K562 (cell line): ENCODE measurements around the gene CRACR2B. TPM values are rescaled to one million over a fixed set of nuclear protein-coding genes. Genes with fewer than 3 reads are reported as not detected.

Experiments used
- ATAC-seq: fragments of 200-7000 bp; cut with Tn5 transposase; 3 replicates; pipeline ENCODE4 v1.9.1; 2020; ENCODE audit warnings: moderate library complexity
- BruUV-seq: library from RNA; stranded (reverse); fragments of 400-500 nt; replicated peaks from 2 replicates; lab custom pipeline; 2021; lab: Mats Ljungman, UMichigan
- CTCF ChIA-PET: fragments of 300-600 bp; formaldehyde crosslinking; extraction: SDS; loops from one replicate; lab custom pipeline; 2021; ENCODE audit warnings: low intra/inter-chr PET ratio; lab: Yijun Ruan, JAX
- POLR2A ChIA-PET: fragments of 300-600, 350-650 bp; sonication (Branson Sonifier 250); formaldehyde crosslinking; extraction: SDS; loops from one replicate; lab custom pipeline; 2021; ENCODE audit warnings: antibody characterized with exemption, inconsistent platforms; lab: Yijun Ruan, JAX
- DNase-seq, 4 experiments: peaks; one replicate each; pipeline versions ENCODE4 v3.0.0 to v3.0.0-alpha.2; 2011 to 2018; ENCODE audit warnings: low spot score in 3 of 4, mixed read lengths in 3 of 4; ENCODE audit errors: extremely low read depth in 1 of 4
- FAIRE-seq: peaks from 2 replicates; lab custom pipeline; 2011; peaks lifted over from hg19 to GRCh38; lab: Jason Lieb, UNC
- H2AFZ ChIP-seq: 2 replicates; pipeline ENCODE4 v1.6.0; 2011; ENCODE audit warnings: low read depth, low read length, control low read depth, inconsistent platforms
- H3K27ac ChIP-seq: fragments of 200-600 bp; 3 replicates; pipeline ENCODE4 v1.8.0; 2011; ENCODE audit warnings: low read depth, mild to moderate bottlenecking, control low read depth, inconsistent platforms, low read length, moderate library complexity, mixed read lengths; ENCODE audit errors: extremely low read depth
- H3K27me3 ChIP-seq, 2 experiments: fragments of 300-600 bp in 1 of 2; 2 replicates in 1 of 2; 3 replicates in 1 of 2; pipeline versions ENCODE4 v1.6.0 to v1.8.0; 2011; ENCODE audit warnings: inconsistent platforms in 2 of 2, low read length in 2 of 2, mild to moderate bottlenecking in 1 of 2, mixed read lengths in 1 of 2, moderate library complexity in 1 of 2; ENCODE audit not compliant: control insufficient read depth in 2 of 2, insufficient read depth in 2 of 2
- H3K36me3 ChIP-seq: fragments of 300-600 bp; 3 replicates; pipeline ENCODE4 v1.8.0; 2011; ENCODE audit warnings: mild to moderate bottlenecking, low read length, inconsistent platforms; ENCODE audit not compliant: control insufficient read depth, insufficient read depth
- H3K4me1 ChIP-seq, 2 experiments: fragments of 200-600 bp in 1 of 2; replicated peaks in 1 of 2; 2 replicates in 1 of 2; 3 replicates in 1 of 2; pipeline versions ENCODE4 v1.5.1 to v1.8.0; 2011; ENCODE audit warnings: inconsistent platforms in 2 of 2, low read length in 2 of 2, mild to moderate bottlenecking in 1 of 2, mixed read lengths in 1 of 2, moderate library complexity in 1 of 2; ENCODE audit not compliant: control insufficient read depth in 2 of 2, insufficient read depth in 2 of 2
- H3K4me2 ChIP-seq: 2 replicates; pipeline ENCODE4 v1.6.1; 2011; ENCODE audit warnings: low read length, control low read depth, inconsistent platforms, mixed read lengths; ENCODE audit not compliant: insufficient read depth
- H3K4me3 ChIP-seq: fragments of 200-600 bp; sonication (generic), shearing (Covaris generic); 2 replicates; pipeline ENCODE4 v1.5.1; 2016; ENCODE audit warnings: control low read depth, inconsistent platforms
- H3K79me2 ChIP-seq: fragments of 200-600 bp; 3 replicates; pipeline ENCODE4 v1.8.0; 2011; ENCODE audit warnings: low read length, inconsistent platforms; ENCODE audit not compliant: control insufficient read depth, insufficient read depth
- H3K9ac ChIP-seq, 2 experiments: 2 replicates each; pipeline versions ENCODE4 v1.6.0 to v1.6.1; 2011; ENCODE audit warnings: low read depth in 2 of 2, low read length in 2 of 2, control low read depth in 1 of 2, inconsistent platforms in 1 of 2, mild to moderate bottlenecking in 1 of 2, mixed read lengths in 1 of 2; ENCODE audit not compliant: insufficient read depth in 1 of 2
- H3K9me1 ChIP-seq: one replicate; pipeline ENCODE4 v1.6.0; 2011; ENCODE audit warnings: inconsistent platforms, mild to moderate bottlenecking, low read length, moderate library complexity; ENCODE audit not compliant: control insufficient read depth, insufficient read depth
- H3K9me3 ChIP-seq: replicated peaks from 2 replicates; pipeline ENCODE4 v1.5.1; 2011; ENCODE audit warnings: low read depth, low read length, inconsistent platforms; ENCODE audit not compliant: control insufficient read depth, insufficient read depth
- H4K20me1 ChIP-seq: replicated peaks from 2 replicates; pipeline ENCODE4 v1.6.1; 2011; ENCODE audit warnings: low read length, inconsistent platforms, mixed read lengths; ENCODE audit not compliant: control insufficient read depth, insufficient read depth
- GTF2A2 ChIP-seq: IDR thresholded peaks from 2 replicates; pipeline ENCODE4 v1.6.1; 2016; ENCODE audit warnings: mild to moderate bottlenecking, missing genetic modification characterization, missing compliant biosample characterization
- HMGN3 ChIP-seq: IDR thresholded peaks from 2 replicates; pipeline ENCODE4 v1.6.1; 2011; ENCODE audit warnings: borderline replicate concordance, low read depth, mild to moderate bottlenecking, mixed read lengths, low read length; ENCODE audit not compliant: insufficient read length; ENCODE audit errors: extremely low read depth
- IRF1 ChIP-seq: sonication (generic); formaldehyde crosslinking; IDR thresholded peaks from 2 replicates; pipeline ENCODE4 v1.8.0; 2022; ENCODE audit warnings: missing genetic modification reagents, mild to moderate bottlenecking, borderline replicate concordance
- MYC ChIP-seq, 2 experiments: fragments of 250-450 bp in 1 of 2; sonication (Bioruptor Pico) in 1 of 2; IDR thresholded peaks; 2 replicates each; pipeline versions ENCODE4 v1.5.1 to v1.6.1; 2012 to 2021; ENCODE audit warnings: low read depth in 2 of 2, borderline replicate concordance in 1 of 2, improper control_type of control experiment in 1 of 2, low read length in 1 of 2, mild to moderate bottlenecking in 1 of 2, moderate library complexity in 1 of 2
- NR4A1 ChIP-seq, 2 experiments: fragments of 250-450 bp in 1 of 2; fragments of 450-650 bp in 1 of 2; sonication (Bioruptor Pico) in 1 of 2; IDR thresholded peaks; 2 replicates each; pipeline versions ENCODE4 v1.4.0 to v1.6.1; 2016 to 2020; ENCODE audit warnings: mild to moderate bottlenecking in 2 of 2, missing compliant biosample characterization in 1 of 2, missing genetic modification characterization in 1 of 2, moderate library complexity in 1 of 2
- NUFIP1 ChIP-seq: fragments of 450-650 bp; IDR thresholded peaks from 2 replicates; pipeline ENCODE4 v1.6.1; 2018; ENCODE audit not compliant: partially characterized antibody
- PPARD ChIP-seq: fragments of 250-450 bp; sonication (Bioruptor Pico); IDR thresholded peaks from 2 replicates; pipeline ENCODE4 v1.8.0; 2022; ENCODE audit warnings: inconsistent platforms, mild to moderate bottlenecking, moderate library complexity
- TCF7 ChIP-seq: sonication (generic); IDR thresholded peaks from 2 replicates; pipeline ENCODE4 v1.6.1; 2016; ENCODE audit warnings: antibody characterized with exemption, borderline replicate concordance
- WGBS: fragments of 100-300 bp; shearing (Covaris generic); methylation state at CpG from one replicate; pipeline ENCODE4 v1.1.6; 2016; ENCODE audit warnings: low coverage, mixed read lengths; ENCODE audit not compliant: insufficient coverage; ENCODE audit errors: missing lambda C conversion rate; 5-methylcytosine and 5-hydroxymethylcytosine counted together
- in situ Hi-C: fragments of 300-500 bp; cut with MboI; formaldehyde crosslinking; loops from 4 replicates; pipeline ENCODE4 v1.15.0; 2018; ENCODE audit warnings: inconsistent platforms, mixed read lengths
- intact Hi-C: fragments of 100-400 bp; cut with micrococcal nuclease; formaldehyde crosslinking; loops from 2 replicates; pipeline ENCODE4 v1.14.2; 2022
- polyA plus RNA-seq, 8 experiments: library from polyadenylated mRNA; depleted of rRNA in 4 of 8; stranded (reverse) in 5 of 8; unstranded in 3 of 8; fragments of >200 nt; fragmentation: Nextera tagmentation in 2 of 8; fragmentation: Illumina TruSeq in 1 of 8; extraction: Ambion mirVana in 2 of 8; extraction: Trizol in 1 of 8; gene quantifications; 2 replicates each; pipeline versions ENCODE4 v1.2.1 to v1.2.3, GENCODE V29; 2011 to 2014; ENCODE audit warnings: inconsistent platforms in 1 of 8, missing spikeins in 1 of 8
- total RNA-seq, 7 experiments: library from RNA; depleted of rRNA in 6 of 7; stranded (reverse); fragments of >200 nt in 6 of 7; fragmentation: Illumina TruSeq in 2 of 7; extraction: Trizol in 2 of 7; gene quantifications; 2 replicates each; pipeline versions ENCODE4 v1.2.1 to v1.2.3, GENCODE V29; 2011 to 2021; ENCODE audit warnings: low replicate concordance in 1 of 7
- TF ChIP-seq, protein P1 (sequence below): IDR thresholded peaks from 3 replicates; pipeline ENCODE4 v1.6.1; 2011; ENCODE audit warnings: borderline replicate concordance, mild to moderate bottlenecking, moderate library complexity; ENCODE audit not compliant: insufficient read length; ENCODE audit errors: extremely low read depth

The CRACR2B gene
- total and polyA plus RNA-seq, 9 of the 15 experiments (the other 6 are each of a cell fraction or from before 2014, with no cell fraction given) = 0.10 to 51.0 (median 6.0) TPM

DNA sequence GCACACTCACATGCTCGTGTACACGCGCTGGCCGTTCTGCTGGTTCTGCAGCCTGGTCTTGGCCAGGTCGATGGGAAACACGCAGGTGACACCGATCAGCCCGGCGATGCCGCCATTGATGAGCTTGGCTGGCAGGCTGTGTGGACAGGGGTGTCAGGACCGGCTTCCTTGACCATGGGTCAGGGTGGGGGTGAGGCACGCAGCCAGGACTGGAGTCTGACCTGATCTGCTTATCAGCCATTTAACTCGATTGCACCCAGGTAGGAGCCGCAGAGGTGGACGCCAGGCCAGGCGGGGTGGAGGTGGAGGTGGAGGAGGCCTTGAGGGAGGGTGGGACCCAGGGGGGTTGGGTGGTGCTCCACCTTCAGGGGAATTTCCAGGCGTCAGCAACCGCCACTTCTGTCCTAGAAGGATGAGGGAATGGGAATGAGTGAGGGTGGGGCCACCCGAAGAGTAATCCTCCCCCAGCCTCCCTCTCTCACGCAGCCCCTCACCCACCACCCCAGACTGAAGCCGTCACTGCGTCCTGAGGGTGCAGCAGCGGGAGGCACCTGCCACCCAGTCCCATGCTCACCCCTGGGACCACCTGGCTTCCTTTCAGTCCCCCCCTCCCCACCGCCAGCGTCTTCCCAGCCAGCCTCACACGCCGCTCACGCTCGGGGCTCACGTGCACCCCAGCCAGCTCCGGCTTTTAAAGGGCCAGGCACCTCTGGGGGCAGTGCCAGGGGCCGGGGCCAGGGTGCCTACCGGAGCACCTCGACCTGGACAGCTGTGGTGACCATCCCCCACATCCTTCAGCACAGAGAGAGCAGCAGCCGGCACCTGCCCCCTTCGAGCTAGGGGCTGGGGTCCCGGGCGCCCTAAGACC, 32.7 kb upstream of the CRACR2B start (continued):
- TF ChIP-seq NR4A1 (CRISPR knock-in tag; IDR thresholded peaks at IDR 0.05) (no peak), NR4A1 (tag; IDR thresholded peaks at IDR 0.05) (no peak)

DNA sequence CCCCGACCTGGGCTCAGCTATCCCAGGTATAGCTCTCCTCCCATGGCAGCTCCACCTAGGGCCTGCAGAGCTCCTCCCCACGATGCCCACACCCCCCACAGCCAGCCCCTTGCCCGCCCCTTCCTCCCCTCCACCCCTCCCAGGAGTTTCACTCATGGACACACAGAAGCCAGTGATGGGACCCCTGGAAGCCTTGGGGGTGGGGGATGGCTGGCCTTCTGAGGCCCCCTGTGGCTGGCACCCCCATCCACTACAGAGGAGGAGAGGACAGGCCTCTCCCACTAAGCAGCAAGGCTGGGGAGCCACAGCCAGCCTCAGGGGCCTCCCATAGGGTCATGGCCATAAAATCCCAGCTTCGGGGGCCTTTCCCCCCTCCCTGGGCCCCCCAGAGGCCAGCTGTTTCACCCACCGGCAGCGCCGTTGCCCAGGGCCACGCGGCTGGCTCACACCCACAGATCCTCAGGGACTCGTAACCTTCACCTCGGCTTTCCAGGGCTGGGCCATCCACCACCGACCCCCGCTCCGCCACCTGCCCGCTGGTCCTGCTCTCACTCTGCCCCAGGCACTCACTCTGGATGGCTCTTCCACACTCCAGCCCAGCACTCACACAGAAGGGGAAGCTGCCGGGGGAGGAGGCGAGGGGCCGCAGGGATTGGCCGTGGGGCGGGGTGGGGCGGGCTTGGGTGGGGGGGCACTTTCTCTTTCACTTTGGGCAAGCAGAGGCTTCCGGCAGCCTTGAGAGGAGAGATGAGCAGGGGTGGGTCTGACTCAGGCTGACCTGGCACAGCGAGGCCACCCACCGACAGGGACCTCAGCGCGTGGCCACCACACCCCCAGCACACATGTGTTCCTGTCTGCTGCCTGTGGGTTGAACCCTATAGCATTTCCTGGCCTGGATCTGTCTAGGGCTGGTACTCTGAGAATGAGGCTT, 31.8 kb upstream of the CRACR2B start:
- no TSS peak for BruUV-seq
- H3K79me2 ChIP-seq = peaks cover 26% of the 10 kb centered on the region
- FAIRE-seq = peak; percentile 83
- TF ChIP-seq TCF7 (no peak), MYC (IDR thresholded peaks at IDR 0.05; ENCODE audit: low read depth, low read length) (no peak; the same call in 1 of the 2 replicates), MYC (CRISPR knock-in tag; IDR thresholded peaks at IDR 0.05; ENCODE audit: borderline replicate concordance, low read depth) (no peak), GTF2A2 (tag) (no peak), IRF1 (CRISPR knock-in tag) (no peak), PPARD (CRISPR knock-in tag) (no peak), NUFIP1 (no peak), HMGN3 (peak; percentile 53)
- TF ChIP-seq, protein P1, sequence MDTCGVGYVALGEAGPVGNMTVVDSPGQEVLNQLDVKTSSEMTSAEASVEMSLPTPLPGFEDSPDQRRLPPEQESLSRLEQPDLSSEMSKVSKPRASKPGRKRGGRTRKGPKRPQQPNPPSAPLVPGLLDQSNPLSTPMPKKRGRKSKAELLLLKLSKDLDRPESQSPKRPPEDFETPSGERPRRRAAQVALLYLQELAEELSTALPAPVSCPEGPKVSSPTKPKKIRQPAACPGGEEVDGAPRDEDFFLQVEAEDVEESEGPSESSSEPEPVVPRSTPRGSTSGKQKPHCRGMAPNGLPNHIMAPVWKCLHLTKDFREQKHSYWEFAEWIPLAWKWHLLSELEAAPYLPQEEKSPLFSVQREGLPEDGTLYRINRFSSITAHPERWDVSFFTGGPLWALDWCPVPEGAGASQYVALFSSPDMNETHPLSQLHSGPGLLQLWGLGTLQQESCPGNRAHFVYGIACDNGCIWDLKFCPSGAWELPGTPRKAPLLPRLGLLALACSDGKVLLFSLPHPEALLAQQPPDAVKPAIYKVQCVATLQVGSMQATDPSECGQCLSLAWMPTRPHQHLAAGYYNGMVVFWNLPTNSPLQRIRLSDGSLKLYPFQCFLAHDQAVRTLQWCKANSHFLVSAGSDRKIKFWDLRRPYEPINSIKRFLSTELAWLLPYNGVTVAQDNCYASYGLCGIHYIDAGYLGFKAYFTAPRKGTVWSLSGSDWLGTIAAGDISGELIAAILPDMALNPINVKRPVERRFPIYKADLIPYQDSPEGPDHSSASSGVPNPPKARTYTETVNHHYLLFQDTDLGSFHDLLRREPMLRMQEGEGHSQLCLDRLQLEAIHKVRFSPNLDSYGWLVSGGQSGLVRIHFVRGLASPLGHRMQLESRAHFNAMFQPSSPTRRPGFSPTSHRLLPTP = no peak

More for the DNA sequence above, 31.8 kb upstream of the CRACR2B start:
- Histone ChIP-seq H3K27ac (peak overlapping the region; percentile 71), H3K9ac (peak overlapping the region; percentile 66 to 95; a peak in 3 of 4 replicates), H3K27me3 (no peaks in the 10 kb centered on the region), H3K4me3 (peak overlapping the region; percentile 73), H3K9me1 (no peaks in the 10 kb centered on the region), H3K4me2 (peak overlapping the region; percentile 91), H3K9me3 (no peaks in the 10 kb centered on the region), H4K20me1 (no peaks in the 10 kb centered on the region), H3K36me3 (peaks cover 47% of the 10 kb centered on the region; the same call in 1 of the 3 replicates), H2AFZ (peak overlapping the region; percentile 53; the same call in 1 of the 2 replicates), H3K4me1 (peaks cover 7 to 94% of the 10 kb centered on the region in 2 experiments)
- peak; percentile 72 for ATAC-seq
- DNase-seq = peak; percentile 66 to 87 (median 74)
- 16% methylated on average over 8 of the region's 26 CpGs for WGBS
- ChIA-PET CTCF (no interaction called here), POLR2A (interaction anchor here (0.8 to 2.2 kb wide), 8 partner anchors 7 to 238 kb away, joined by 3 to 26 read pairs (median 4); partner anchors contain the start of gene RPLP2)
- in situ Hi-C loops (no loop called here), intact Hi-C loops (loop anchor here (5.0 to 10.0 kb wide), 2 partner anchors 69 to 231 kb away; partner anchors contain the start of genes LMNTD2 and RASSF7)
